LHCN-M2 (cell line): Measurements from ENCODE around the gene CNTD1. TPM values are rescaled to one million over a fixed set of nuclear protein-coding genes. Genes with fewer than 3 reads are reported as not detected.
"Not testable (repeated sequence)": the region's sequence is repeated elsewhere in the genome, so short reads cannot be mapped to it uniquely, and the experiment has no call there.

Source experiments
- DNase-seq: peaks from one replicate; pipeline ENCODE4 v3.0.0-alpha.2; 2012; ENCODE audit warnings: low read depth
- total RNA-seq: library from RNA; depleted of rRNA; stranded (reverse); fragments of >200 nt; gene quantifications from 2 replicates; pipeline ENCODE4 v1.2.3, GENCODE V29; 2014

Gene CNTD1
- total RNA-seq, 1 experiment from 2014 or later, result not detected

- no peak for DNase-seq
Measured at GRCh38 chr17:42844761-42845555, 46.3 kb downstream of the CNTD1 start.

- DNase-seq, result no peak
Measured at GRCh38 chr17:42845556-42845917, 46.9 kb downstream of the CNTD1 start.

- DNase-seq, result peak; percentile 61
Measured at GRCh38 chr17:42845918-42846593, 47.4 kb downstream of the CNTD1 start.

- DNase-seq, result peak; percentile 54
Measured at GRCh38 chr17:42846594-42847280, 48.1 kb downstream of the CNTD1 start.

GRCh38 chr17:42848093-42848492 is 49.4 kb downstream of the CNTD1 start:
- DNase-seq, result no peak

- no peak for DNase-seq
Measured at GRCh38 chr17:42849031-42849430, 50.4 kb downstream of the CNTD1 start.

GRCh38 chr17:42849451-42850181 is 51.0 kb downstream of the CNTD1 start:
- DNase-seq, result no peak

GRCh38 chr17:42850954-42851353 is 52.3 kb downstream of the CNTD1 start, which contains the start of gene AOC3:
Gene AOC3 (plus strand): TSS chr17:42851199. CDS start chr17:42851344, 145 bp downstream.
- DNase-seq, result no peak

GRCh38 chr17:42851371-42852240 is 52.9 kb downstream of the CNTD1 start:
- DNase-seq, result not testable (repeated sequence)

- DNase-seq, result no peak
Measured at GRCh38 chr17:42852351-42852750, 53.7 kb downstream of the CNTD1 start.

- DNase-seq, result no peak
Measured at GRCh38 chr17:42853004-42853403, 54.3 kb downstream of the CNTD1 start.

GRCh38 chr17:42853597-42853967 is 54.9 kb downstream of the CNTD1 start:
- DNase-seq, result no peak

GRCh38 chr17:42853968-42854790 is 55.5 kb downstream of the CNTD1 start:
- no peak for DNase-seq

GRCh38 chr17:42855048-42855596 is 56.5 kb downstream of the CNTD1 start:
- no peak for DNase-seq

GRCh38 chr17:42856093-42856492 is 57.4 kb downstream of the CNTD1 start:
- not testable (repeated sequence) for DNase-seq

- DNase-seq, result not testable (repeated sequence)
Measured at GRCh38 chr17:42856516-42856915, 57.9 kb downstream of the CNTD1 start.

- no peak for DNase-seq
Measured at GRCh38 chr17:42857389-42857788, 58.7 kb downstream of the CNTD1 start.
